GM12878 (cell line): Measurements from ENCODE around the gene FLAD1. TPM values are rescaled to one million over a fixed set of nuclear protein-coding genes. Genes with fewer than 3 reads are reported as not detected.

ENCODE experiments used
- BACH1 ChIP-seq: fragments of 450-650 bp; IDR thresholded peaks from 2 replicates; pipeline ENCODE4 v1.6.1; 2017; ENCODE audit warnings: mild to moderate bottlenecking, borderline replicate concordance
- BHLHE40 ChIP-seq, 2 experiments: fragments of 450-650 bp in 1 of 2; IDR thresholded peaks; 2 replicates each; pipeline ENCODE4 v1.6.1; 2011 to 2017; ENCODE audit warnings: low read depth in 2 of 2, borderline replicate concordance in 1 of 2, improper control_type of control experiment in 1 of 2, low read length in 1 of 2, mild to moderate bottlenecking in 1 of 2
- CREM ChIP-seq: IDR thresholded peaks from 2 replicates; pipeline ENCODE4 v1.6.1; 2014; ENCODE audit warnings: antibody characterized with exemption, low read depth
- EGR1 ChIP-seq, 2 experiments: IDR thresholded peaks; 1 replicate in 1 of 2; 2 replicates in 1 of 2; pipeline ENCODE4 v1.6.1; 2011 to 2012; ENCODE audit warnings: low read depth in 2 of 2, low read length in 2 of 2, borderline replicate concordance in 1 of 2, mild to moderate bottlenecking in 1 of 2, moderate library complexity in 1 of 2
- GABPA ChIP-seq: IDR thresholded peaks from 2 replicates; pipeline ENCODE4 v1.6.1; 2014; ENCODE audit warnings: antibody characterized with exemption, low read depth, mild to moderate bottlenecking, inconsistent platforms
- GATAD2B ChIP-seq: fragments of 450-650 bp; conservative IDR thresholded peaks from 2 replicates; pipeline ENCODE4 v1.6.1; 2017; ENCODE audit warnings: low read depth, mild to moderate bottlenecking, moderate library complexity
- IKZF2 ChIP-seq, 2 experiments: fragments of 450-650 bp; IDR thresholded peaks; 2 replicates each; pipeline ENCODE4 v1.6.1; 2017; ENCODE audit warnings: mild to moderate bottlenecking in 2 of 2, moderate library complexity in 2 of 2
- MAX ChIP-seq: IDR thresholded peaks from 2 replicates; pipeline ENCODE4 v1.6.1; 2012; ENCODE audit warnings: low read depth, low read length, improper control_type of control experiment
- MTA3 ChIP-seq: IDR thresholded peaks from 2 replicates; pipeline ENCODE4 v1.6.1; 2012; ENCODE audit warnings: low read length, inconsistent platforms, borderline replicate concordance
- MYB ChIP-seq: fragments of 150-350 bp; IDR thresholded peaks from 2 replicates; pipeline ENCODE4 v1.6.1; 2014; ENCODE audit warnings: mild to moderate bottlenecking, low read depth, low read length, borderline replicate concordance
- NBN ChIP-seq: fragments of 450-650 bp; IDR thresholded peaks from 2 replicates; pipeline ENCODE4 v1.6.1; 2016
- NKRF ChIP-seq: fragments of 450-650 bp; conservative IDR thresholded peaks from 2 replicates; pipeline ENCODE4 v1.6.1; 2017; ENCODE audit warnings: mild to moderate bottlenecking, moderate library complexity
- NR2C1 ChIP-seq: fragments of 450-650 bp; IDR thresholded peaks from 2 replicates; pipeline ENCODE4 v1.6.1; 2017; ENCODE audit warnings: antibody characterized with exemption, mild to moderate bottlenecking, moderate library complexity
- NR2F1 ChIP-seq: fragments of 450-650 bp; conservative IDR thresholded peaks from 2 replicates; pipeline ENCODE4 v1.6.1; 2017; ENCODE audit warnings: mild to moderate bottlenecking
- POLR2A ChIP-seq: IDR thresholded peaks from 2 replicates; pipeline ENCODE4 v1.6.1; 2011; ENCODE audit warnings: low read depth, mild to moderate bottlenecking, low read length
- POU2F2 ChIP-seq: IDR thresholded peaks from 3 replicates; pipeline ENCODE4 v1.6.1; 2011; ENCODE audit warnings: low read depth, mild to moderate bottlenecking, low read length, borderline replicate concordance
- RELB ChIP-seq: fragments of 450-650 bp; IDR thresholded peaks from 2 replicates; pipeline ENCODE4 v1.6.1; 2017; ENCODE audit warnings: low read depth, mild to moderate bottlenecking, moderate library complexity
- RUNX3 ChIP-seq: IDR thresholded peaks from 2 replicates; pipeline ENCODE4 v1.6.1; 2012; ENCODE audit warnings: low read length, inconsistent platforms
- SIN3A ChIP-seq: IDR thresholded peaks from 2 replicates; pipeline ENCODE4 v1.6.1; 2012; ENCODE audit warnings: low read depth, low read length, improper control_type of control experiment
- SMAD5 ChIP-seq: IDR thresholded peaks from 2 replicates; pipeline ENCODE4 v1.6.1; 2016; ENCODE audit warnings: antibody characterized with exemption, low read depth
- SMARCA5 ChIP-seq: fragments of 450-650 bp; IDR thresholded peaks from 2 replicates; pipeline ENCODE4 v1.6.1; 2017; ENCODE audit warnings: mild to moderate bottlenecking
- TAF1 ChIP-seq: IDR thresholded peaks from 2 replicates; pipeline ENCODE4 v1.6.1; 2011; ENCODE audit warnings: mild to moderate bottlenecking, low read depth, low read length, borderline replicate concordance
- TCF3 ChIP-seq: IDR thresholded peaks from 2 replicates; pipeline ENCODE4 v1.6.1; 2012; ENCODE audit warnings: low read depth, mild to moderate bottlenecking, low read length, borderline replicate concordance; ENCODE audit not compliant: insufficient read depth
- YY1 ChIP-seq: IDR thresholded peaks from 2 replicates; pipeline ENCODE4 v1.6.1; 2011; ENCODE audit warnings: low read depth, mild to moderate bottlenecking, low read length
- ZBTB11 ChIP-seq: fragments of 450-650 bp; formaldehyde crosslinking; IDR thresholded peaks from 2 replicates; pipeline ENCODE4 v1.5.0; 2022; ENCODE audit warnings: mild to moderate bottlenecking, missing genetic modification characterization
- polyA plus RNA-seq, 11 experiments: library from polyadenylated mRNA; depleted of rRNA in 4 of 11; unstranded in 6 of 11; stranded (reverse) in 5 of 11; fragments of >200 nt; fragmentation: Nextera tagmentation in 4 of 11; fragmentation: Illumina TruSeq in 1 of 11; extraction: Ambion mirVana in 4 of 11; extraction: Trizol in 1 of 11; gene quantifications; 1 replicate in 1 of 11; 2 replicates in 10 of 11; pipeline versions ENCODE4 v1.2.1 to v1.2.3, GENCODE V29; 2011 to 2016; ENCODE audit warnings: inconsistent platforms in 2 of 11, missing spikeins in 2 of 11, low read depth in 1 of 11
- total RNA-seq, 4 experiments: library from RNA; depleted of rRNA in 3 of 4; stranded (reverse); fragments of >200 nt in 3 of 4; fragmentation: Illumina TruSeq in 1 of 4; extraction: Trizol in 1 of 4; gene quantifications; 2 replicates each; pipeline versions ENCODE4 v1.2.1 to v1.2.3, GENCODE V29; 2013 to 2021

FLAD1 gene
- total and polyA plus RNA-seq, 10 of the 15 experiments (the other 5 are each of a cell fraction or from before 2014, with no cell fraction given) = 22.9 to 93.4 (median 56.6) TPM

- TF ChIP-seq RELB (peak; percentile 29; the same call in 1 of the 2 replicates), BACH1 (0 out of 2 replicates have a peak, but pooled peaks have one; percentile 9), POU2F2 (no peak), SIN3A (peak; percentile 63), MTA3 (no peak), GABPA (no peak), POLR2A (0 out of 2 replicates have a peak, but pooled peaks have one; percentile 22), MAX (no peak; the same call in 1 of the 2 replicates), TAF1 (no peak; the same call in 1 of the 2 replicates), NR2C1 (no peak), SMAD5 (no peak), MYB (no peak), EGR1 (IDR thresholded peaks at IDR 0.05; ENCODE audit: borderline replicate concordance in 1 of 2, low read depth in 2 of 2, low read length in 2 of 2) (peak in 1 of 2 experiments; percentile 74; a peak in 2 of 3 replicates), RUNX3 (peak; percentile 31; the same call in 1 of the 2 replicates), SMARCA5 (0 out of 2 replicates have a peak, but pooled peaks have one; percentile 18), IKZF2 (IDR thresholded peaks at IDR 0.05) (peak; percentile 48 to 49; a peak in 2 of 4 replicates), CREM (peak; percentile 7; the same call in 1 of the 2 replicates), YY1 (peak; percentile 60; the same call in 1 of the 2 replicates), ZBTB11 (CRISPR knock-in tag) (no peak), TCF3 (no peak), NR2F1 (peak; percentile 89), GATAD2B (0 out of 2 replicates have a peak, but pooled peaks have one; percentile 22), BHLHE40 (IDR thresholded peaks at IDR 0.05; ENCODE audit: borderline replicate concordance in 1 of 2, low read depth in 2 of 2, low read length in 1 of 2) (peak; percentile 17 to 38; a peak in 1 of 4 replicates), NBN (peak; percentile 63), NKRF (peak; percentile 39; the same call in 1 of the 2 replicates)
These were observed 7.6 kb upstream of the FLAD1 start (continued) for GRCh38 chr1:154975409-154976059.
